Measurements from ENCODE around the gene CANT1.
"Not testable (repeated sequence)": the region's sequence is repeated elsewhere in the genome, so short reads cannot be mapped to it uniquely, and the experiment has no call there.

The CANT1 gene

GRCh38 chr17:78951967-78952551, 57.5 kb downstream of the CANT1 start:
- peak; percentile 10 for TF ChIP-seq CTCF (conservative IDR thresholded peaks at IDR 0.05; ENCODE audit: low read depth, low read length)
- no peak overlapping the region for H3K4me3 ChIP-seq (ENCODE audit: low read depth, low read length)
- DNase-seq (ENCODE audit: low read depth), result peak; percentile 65

- no peak overlapping the region for H3K4me3 ChIP-seq (ENCODE audit: low read depth, low read length)
- DNase-seq (ENCODE audit: low read depth), result no peak
- TF ChIP-seq CTCF (conservative IDR thresholded peaks at IDR 0.05; ENCODE audit: low read depth, low read length), result no peak
Observed at GRCh38 chr17:78950870-78951269, 58.7 kb downstream of the CANT1 start.

- H3K4me3 ChIP-seq (ENCODE audit: low read depth, low read length), result no peak overlapping the region
- DNase-seq (ENCODE audit: low read depth), result no peak
- no peak for TF ChIP-seq CTCF (conservative IDR thresholded peaks at IDR 0.05; ENCODE audit: low read depth, low read length)
Observed at GRCh38 chr17:78947235-78948149, 62.1 kb downstream of the CANT1 start.

- TF ChIP-seq CTCF (conservative IDR thresholded peaks at IDR 0.05; ENCODE audit: low read depth, low read length), result no peak
- no peak for DNase-seq (ENCODE audit: low read depth)
Observed at GRCh38 chr17:78946631-78947030, 62.9 kb downstream of the CANT1 start.

GRCh38 chr17:78946131-78946530, 63.4 kb downstream of the CANT1 start:
- no peak for TF ChIP-seq CTCF (conservative IDR thresholded peaks at IDR 0.05; ENCODE audit: low read depth, low read length)
- DNase-seq (ENCODE audit: low read depth), result no peak
- H3K4me3 ChIP-seq (ENCODE audit: low read depth, low read length), result no peak overlapping the region

More at GRCh38 chr17:78946631-78947030, 62.9 kb downstream of the CANT1 start:
- no peak overlapping the region for H3K4me3 ChIP-seq (ENCODE audit: low read depth, low read length)

GRCh38 chr17:78945455-78945854, 64.1 kb downstream of the CANT1 start:
- DNase-seq (ENCODE audit: low read depth); H3K4me3 ChIP-seq (ENCODE audit: low read depth, low read length): not testable (repeated sequence)

- no peak overlapping the region for H3K4me3 ChIP-seq (ENCODE audit: low read depth, low read length)
- TF ChIP-seq CTCF (conservative IDR thresholded peaks at IDR 0.05; ENCODE audit: low read depth, low read length), result no peak
- no peak for DNase-seq (ENCODE audit: low read depth)
Observed at GRCh38 chr17:78944956-78945355, 64.6 kb downstream of the CANT1 start.
